ENCODE data around the gene ANTXR2.

Gene ANTXR2

DNA sequence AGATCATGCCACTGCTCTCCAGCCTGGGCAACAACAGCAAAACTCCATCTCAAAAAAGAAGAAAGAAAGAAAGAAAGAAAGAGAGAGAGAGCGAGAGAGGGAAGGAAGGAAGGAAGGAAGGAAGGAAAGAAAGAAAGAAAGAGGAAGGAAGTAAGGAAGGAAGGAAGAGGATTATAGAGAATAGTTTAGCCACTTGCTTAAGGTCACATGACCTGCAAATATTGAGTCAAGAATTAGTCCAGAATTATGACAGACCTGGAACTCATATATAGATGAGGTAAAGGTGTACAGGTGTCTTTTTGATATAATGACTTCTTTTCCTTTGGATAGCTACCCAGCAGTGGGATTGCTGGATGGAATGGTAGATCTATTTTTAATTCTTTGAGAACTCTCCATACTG, 25.6 kb upstream of the ANTXR2 start:
- peaks cover 10% of the 10 kb centered on the region for H3K4me1 Mint-ChIP-seq
- H3K27ac Mint-ChIP-seq = no peak overlapping the region
- H3K9me3 Mint-ChIP-seq = no peaks in the 10 kb centered on the region
- no peaks in the 10 kb centered on the region for H3K36me3 Mint-ChIP-seq
- H3K4me3 Mint-ChIP-seq = no peak overlapping the region
- H3K27me3 Mint-ChIP-seq = peaks cover 1% of the 10 kb centered on the region

- H3K27ac Mint-ChIP-seq = no peak overlapping the region
- no peaks in the 10 kb centered on the region for H3K36me3 Mint-ChIP-seq
- no peaks in the 10 kb centered on the region for H3K9me3 Mint-ChIP-seq
- H3K27me3 Mint-ChIP-seq = peaks cover 1% of the 10 kb centered on the region
- peaks cover 10% of the 10 kb centered on the region for H3K4me1 Mint-ChIP-seq
- H3K4me3 Mint-ChIP-seq = no peak overlapping the region
Observed at GRCh38 chr4:80097400-80098177, 24.6 kb upstream of the ANTXR2 start.

DNA sequence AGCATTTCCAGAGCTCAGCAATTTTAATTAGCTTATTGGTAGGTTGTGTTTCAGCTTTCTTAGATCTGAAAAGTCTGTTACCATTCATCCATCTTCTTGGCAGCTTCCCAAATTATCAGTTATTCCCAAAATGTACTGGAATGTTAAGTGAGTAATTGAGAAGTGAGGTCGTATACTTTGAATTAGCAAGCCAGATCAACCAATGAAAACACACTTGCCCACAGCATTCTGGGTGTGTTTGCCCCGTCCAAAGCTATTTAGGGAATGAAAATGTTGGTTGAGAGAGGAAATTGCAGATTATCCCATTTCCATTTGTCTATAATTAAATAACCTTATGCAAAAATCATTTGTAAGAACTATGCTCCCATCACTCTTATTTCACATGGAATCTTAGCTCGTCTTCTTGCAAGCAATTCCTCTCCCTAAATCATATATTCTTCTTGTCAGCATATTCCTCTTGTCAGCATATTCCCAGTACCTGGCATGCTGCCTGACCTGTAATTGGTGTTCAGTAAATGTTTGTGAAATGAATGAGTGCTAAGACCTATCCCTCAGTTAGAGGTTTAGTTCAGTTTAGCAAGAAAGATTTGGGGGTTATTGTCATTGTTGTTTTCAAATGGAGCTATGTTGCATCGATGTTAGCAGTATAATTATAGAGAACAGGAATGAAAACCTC, 23.3 kb upstream of the ANTXR2 start:
- H3K9me3 Mint-ChIP-seq = no peaks in the 10 kb centered on the region

DNA sequence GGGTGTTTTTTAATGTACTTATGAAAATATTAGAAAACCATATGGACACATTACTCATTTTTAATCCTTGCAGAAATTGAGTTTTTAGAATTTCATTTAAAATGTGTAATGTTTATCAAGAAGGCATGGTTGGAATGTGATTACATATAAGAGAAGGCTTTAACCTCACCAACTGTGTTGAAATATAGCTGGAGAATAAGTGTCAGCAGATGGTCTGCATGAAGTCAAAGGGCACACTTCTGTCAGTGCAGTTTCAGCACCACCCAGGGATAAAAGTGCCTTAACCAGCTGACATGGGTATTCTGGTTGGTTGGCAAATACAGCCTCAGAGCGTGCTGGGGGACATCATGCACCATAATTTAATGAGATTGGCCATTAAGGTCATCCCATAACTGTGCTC, 21.2 kb upstream of the ANTXR2 start:
- Mint-ChIP-seq H3K27ac (no peak overlapping the region), H3K27me3 (peaks cover 1% of the 10 kb centered on the region), H3K4me1 (no peaks in the 10 kb centered on the region), H3K4me3 (no peak overlapping the region), H3K9me3 (no peaks in the 10 kb centered on the region), H3K36me3 (no peaks in the 10 kb centered on the region)

More for the DNA sequence above, 23.3 kb upstream of the ANTXR2 start:
- Mint-ChIP-seq H3K27me3 (peaks cover 1% of the 10 kb centered on the region), H3K4me3 (no peak overlapping the region), H3K4me1 (peaks cover 2% of the 10 kb centered on the region), H3K36me3 (no peaks in the 10 kb centered on the region), H3K27ac (no peak overlapping the region)

DNA sequence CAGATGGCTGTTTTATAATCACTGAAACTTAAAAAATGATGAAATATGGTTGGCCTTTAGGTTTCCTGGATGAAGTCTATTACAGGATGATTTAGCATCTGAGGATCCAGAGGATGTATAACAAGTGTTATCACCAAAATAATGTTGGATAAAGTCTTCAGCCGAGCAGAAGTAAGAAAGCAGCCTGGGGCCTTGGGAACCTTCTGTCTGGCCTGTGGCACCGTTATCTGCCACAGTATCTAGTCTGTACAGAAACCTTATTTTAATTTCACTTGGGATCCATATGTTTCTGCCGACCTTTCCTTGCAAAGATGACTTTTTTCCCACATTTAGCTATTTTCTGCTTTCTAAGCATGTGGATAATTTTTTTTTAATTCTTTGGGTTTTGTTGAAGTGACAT, 20.5 kb upstream of the ANTXR2 start:
- Mint-ChIP-seq H3K27me3 (peaks cover 1% of the 10 kb centered on the region), H3K9me3 (no peaks in the 10 kb centered on the region), H3K4me3 (no peak overlapping the region), H3K4me1 (no peaks in the 10 kb centered on the region), H3K36me3 (no peaks in the 10 kb centered on the region), H3K27ac (no peak overlapping the region)

DNA sequence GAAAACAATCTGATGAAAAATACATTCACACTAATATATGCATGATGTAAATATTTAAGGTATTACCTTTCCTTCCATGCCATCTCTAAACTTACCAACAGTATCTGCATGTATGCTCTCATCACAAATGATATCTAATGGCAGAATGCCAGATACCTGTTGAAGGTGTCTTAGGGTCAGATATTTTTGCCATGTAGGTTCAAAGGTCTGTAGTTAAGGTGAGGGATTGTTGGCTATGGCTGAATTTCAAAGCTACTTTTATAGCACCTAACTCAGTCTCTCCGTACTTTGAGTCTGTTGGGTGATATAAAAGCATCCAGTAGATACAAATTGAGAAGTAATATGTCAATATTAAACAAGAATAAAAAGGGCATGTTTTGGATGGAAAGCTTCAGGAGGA, 19.8 kb upstream of the ANTXR2 start:
- Mint-ChIP-seq H3K27ac (no peak overlapping the region), H3K4me1 (no peaks in the 10 kb centered on the region), H3K9me3 (no peaks in the 10 kb centered on the region), H3K4me3 (no peak overlapping the region), H3K36me3 (no peaks in the 10 kb centered on the region), H3K27me3 (peaks cover 1% of the 10 kb centered on the region)

GRCh38 chr4:80092088-80092487, 19.1 kb upstream of the ANTXR2 start:
- Mint-ChIP-seq H3K27me3 (peaks cover 1% of the 10 kb centered on the region), H3K4me1 (no peaks in the 10 kb centered on the region), H3K27ac (no peak overlapping the region), H3K36me3 (no peaks in the 10 kb centered on the region), H3K9me3 (no peaks in the 10 kb centered on the region), H3K4me3 (no peak overlapping the region)

DNA sequence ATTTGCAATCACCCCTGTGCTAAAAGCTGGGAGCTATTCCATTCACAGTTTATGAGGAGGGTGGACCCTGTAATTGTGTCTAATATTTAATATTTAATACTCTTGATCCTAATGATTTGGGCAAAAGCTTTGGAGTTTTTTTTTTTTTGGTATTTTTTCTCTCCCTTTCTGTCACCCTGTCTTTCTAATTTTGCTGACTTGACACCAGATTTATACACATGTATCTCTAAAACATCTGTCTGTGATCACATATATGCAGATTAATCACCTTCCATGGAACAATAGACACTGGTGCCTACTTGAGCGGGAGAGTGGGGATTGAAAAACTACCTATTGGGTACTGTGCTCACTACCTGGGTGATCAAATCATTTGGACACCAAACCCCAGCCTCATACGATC, 18.7 kb upstream of the ANTXR2 start:
- no peaks in the 10 kb centered on the region for H3K36me3 Mint-ChIP-seq
- no peak overlapping the region for H3K27ac Mint-ChIP-seq
- no peak overlapping the region for H3K4me3 Mint-ChIP-seq
- no peaks in the 10 kb centered on the region for H3K9me3 Mint-ChIP-seq
- no peaks in the 10 kb centered on the region for H3K4me1 Mint-ChIP-seq
- H3K27me3 Mint-ChIP-seq = peaks cover 1% of the 10 kb centered on the region

DNA sequence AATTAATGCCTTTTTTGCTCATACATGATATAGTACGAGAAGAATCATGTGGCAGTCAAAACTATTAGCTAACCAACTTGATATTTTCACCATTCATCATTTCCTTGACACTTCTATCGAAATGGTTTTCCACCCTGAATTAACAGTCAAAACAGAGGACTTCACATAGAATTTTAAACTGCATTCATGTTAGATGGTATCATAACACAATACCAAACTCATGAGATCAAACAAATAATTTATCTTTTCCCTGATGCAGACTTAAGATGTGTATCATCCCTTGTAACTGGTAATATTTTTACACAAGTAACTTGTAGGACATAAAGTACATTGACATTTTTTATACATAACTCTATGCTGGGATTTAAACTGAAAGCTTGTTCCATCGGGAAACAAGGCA, 18.2 kb upstream of the ANTXR2 start:
- Mint-ChIP-seq H3K4me1 (no peaks in the 10 kb centered on the region), H3K27ac (no peak overlapping the region), H3K27me3 (peaks cover 1% of the 10 kb centered on the region), H3K36me3 (no peaks in the 10 kb centered on the region), H3K4me3 (no peak overlapping the region), H3K9me3 (no peaks in the 10 kb centered on the region)

DNA sequence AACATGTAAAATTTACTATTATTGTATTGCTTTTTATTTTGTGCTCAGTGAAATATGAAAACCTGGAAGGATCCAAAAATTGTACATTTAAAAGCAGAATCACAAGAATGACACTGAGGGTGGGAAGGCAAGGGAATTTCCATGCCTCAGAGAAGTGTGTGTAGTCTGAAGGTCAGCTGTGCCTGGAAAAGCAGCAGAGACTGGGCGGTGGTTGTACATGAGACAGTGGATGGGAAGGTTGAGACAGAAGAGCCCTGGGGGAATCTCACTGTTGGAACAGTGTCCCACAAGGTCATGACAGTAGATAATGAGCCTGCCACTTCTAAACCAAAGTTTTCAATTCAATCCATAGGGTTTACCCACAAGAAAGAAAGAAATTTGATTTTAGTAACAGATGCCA, 17.1 kb upstream of the ANTXR2 start:
- Mint-ChIP-seq H3K27me3 (no peaks in the 10 kb centered on the region), H3K4me3 (no peak overlapping the region), H3K9me3 (no peaks in the 10 kb centered on the region), H3K36me3 (no peaks in the 10 kb centered on the region), H3K27ac (no peak overlapping the region), H3K4me1 (no peaks in the 10 kb centered on the region)

DNA sequence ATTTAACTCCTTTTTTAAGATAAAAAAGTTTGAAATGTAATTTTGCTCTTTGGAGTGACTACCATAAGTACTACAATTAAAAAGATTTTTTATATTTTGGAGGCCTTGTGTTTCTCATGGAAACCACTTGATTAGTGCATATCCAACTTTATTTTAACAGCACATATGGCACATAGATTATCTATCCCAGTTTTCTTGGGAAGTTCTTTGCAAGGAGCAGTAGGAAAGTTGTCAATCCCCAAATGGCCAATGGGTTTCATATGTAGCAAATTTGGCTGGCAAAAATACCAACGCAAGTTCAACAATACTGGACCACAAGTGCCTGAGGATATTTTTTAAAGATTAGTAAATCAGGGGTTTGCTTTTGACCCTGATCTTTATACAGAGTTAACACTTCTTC, 15.4 kb upstream of the ANTXR2 start:
- H3K9me3 Mint-ChIP-seq = no peaks in the 10 kb centered on the region
- H3K27me3 Mint-ChIP-seq = no peaks in the 10 kb centered on the region
- no peak overlapping the region for H3K27ac Mint-ChIP-seq
- no peaks in the 10 kb centered on the region for H3K4me1 Mint-ChIP-seq
- no peaks in the 10 kb centered on the region for H3K36me3 Mint-ChIP-seq
- H3K4me3 Mint-ChIP-seq = no peak overlapping the region

- no peak overlapping the region for H3K27ac Mint-ChIP-seq
- no peaks in the 10 kb centered on the region for H3K36me3 Mint-ChIP-seq
- peaks cover 5% of the 10 kb centered on the region for H3K4me1 Mint-ChIP-seq
Observed at GRCh38 chr4:80086296-80086695, 13.3 kb upstream of the ANTXR2 start.

DNA sequence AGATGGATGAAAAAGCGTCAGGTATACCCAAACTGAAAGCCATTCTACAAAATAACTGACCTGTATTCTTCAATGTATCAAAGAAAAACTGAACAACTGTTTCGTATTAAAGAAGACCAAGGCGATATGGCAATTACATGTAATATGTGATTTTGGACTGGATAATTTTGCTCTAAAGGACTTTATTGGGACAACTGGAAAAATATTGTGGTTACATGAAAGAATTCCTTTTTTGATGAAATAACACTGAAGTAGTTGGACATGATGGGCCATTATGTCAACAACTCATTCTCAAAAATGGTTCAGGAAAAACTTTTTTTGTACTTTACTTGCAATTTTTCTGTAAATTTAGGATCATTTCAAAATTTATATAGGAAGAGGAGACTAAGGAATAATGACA, 12.1 kb upstream of the ANTXR2 start:
- Mint-ChIP-seq H3K4me3 (no peak overlapping the region), H3K27me3 (no peaks in the 10 kb centered on the region), H3K27ac (no peak overlapping the region), H3K4me1 (peaks cover 7% of the 10 kb centered on the region), H3K36me3 (no peaks in the 10 kb centered on the region), H3K9me3 (no peaks in the 10 kb centered on the region)

More at GRCh38 chr4:80086296-80086695, 13.3 kb upstream of the ANTXR2 start:
- H3K4me3 Mint-ChIP-seq = no peak overlapping the region
- H3K27me3 Mint-ChIP-seq = no peaks in the 10 kb centered on the region
- H3K9me3 Mint-ChIP-seq = no peaks in the 10 kb centered on the region

DNA sequence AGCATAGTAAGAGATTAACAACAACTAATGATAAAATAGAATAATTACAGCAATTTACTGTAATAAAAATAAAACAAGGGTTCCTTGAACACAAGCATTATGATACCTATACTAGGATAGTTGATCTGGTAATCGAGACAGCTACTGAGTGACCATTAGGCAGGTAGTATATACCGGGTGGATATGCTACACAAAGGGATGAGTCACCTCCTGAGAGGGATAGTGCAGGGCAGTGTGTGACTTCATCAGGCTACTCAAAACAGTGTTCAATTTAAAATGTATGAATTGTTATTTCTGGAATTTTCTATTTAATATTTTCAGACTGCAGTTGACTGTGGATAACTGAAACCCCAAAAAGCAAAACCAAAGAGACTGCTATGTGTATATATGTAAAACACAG, 9.7 kb upstream of the ANTXR2 start:
- Mint-ChIP-seq H3K4me1 (peaks cover 21% of the 10 kb centered on the region), H3K27ac (no peak overlapping the region), H3K27me3 (no peaks in the 10 kb centered on the region), H3K36me3 (no peaks in the 10 kb centered on the region), H3K9me3 (no peaks in the 10 kb centered on the region), H3K4me3 (no peak overlapping the region)

- no peak overlapping the region for H3K27ac Mint-ChIP-seq
- no peaks in the 10 kb centered on the region for H3K27me3 Mint-ChIP-seq
- H3K4me1 Mint-ChIP-seq = peaks cover 24% of the 10 kb centered on the region
- no peak overlapping the region for H3K4me3 Mint-ChIP-seq
- no peaks in the 10 kb centered on the region for H3K36me3 Mint-ChIP-seq
- no peaks in the 10 kb centered on the region for H3K9me3 Mint-ChIP-seq
Observed at GRCh38 chr4:80081566-80081965, 8.5 kb upstream of the ANTXR2 start.

DNA sequence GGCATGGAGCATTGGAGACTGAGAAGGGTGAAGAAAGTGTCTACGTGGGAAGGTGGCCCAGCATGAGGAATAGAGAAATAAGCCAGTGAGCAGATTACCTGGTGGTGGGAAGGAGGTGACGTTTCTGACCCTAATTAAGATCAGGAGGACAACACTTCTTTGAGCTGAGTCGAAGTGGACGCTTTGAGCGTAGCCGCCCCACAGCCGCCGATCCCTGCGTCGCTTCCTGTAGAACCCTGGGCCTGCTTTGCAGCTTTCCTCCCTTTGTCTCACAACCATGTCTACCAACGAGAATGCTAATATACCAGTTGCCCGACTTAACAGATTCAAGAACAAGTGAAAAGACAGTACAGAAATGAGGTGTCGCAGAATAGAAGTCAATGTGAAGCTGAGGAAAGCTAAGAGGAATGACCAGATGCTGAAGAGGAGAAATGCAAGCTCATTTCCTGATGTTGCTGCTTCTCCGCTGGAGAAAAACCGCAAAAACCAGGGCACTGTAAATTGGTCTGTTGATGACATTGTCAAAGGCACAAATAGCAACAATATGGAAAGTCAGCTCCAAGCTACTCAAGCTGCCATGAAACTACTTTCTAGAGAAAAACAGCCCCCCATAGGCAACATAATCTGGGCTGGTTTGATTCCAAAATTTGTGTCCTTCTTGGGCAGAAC, 6.4 kb upstream of the ANTXR2 start:
- no peak overlapping the region for H3K4me3 Mint-ChIP-seq
- no peaks in the 10 kb centered on the region for H3K27me3 Mint-ChIP-seq
- peaks cover 45% of the 10 kb centered on the region for H3K4me1 Mint-ChIP-seq
- no peaks in the 10 kb centered on the region for H3K36me3 Mint-ChIP-seq
- no peak overlapping the region for H3K27ac Mint-ChIP-seq
- H3K9me3 Mint-ChIP-seq = no peaks in the 10 kb centered on the region
